ENCODE measurements around the gene TLCD2.
"Not testable (repeated sequence)": the region's sequence is repeated elsewhere in the genome, so short reads cannot be mapped to it uniquely, and the experiment has no call there.

Gene TLCD2

GRCh38 chr17:1686086-1686485 is 24.1 kb downstream of the TLCD2 start:
- no peak for DNase-seq (ENCODE audit: low read depth)

GRCh38 chr17:1684378-1685189 is 25.6 kb downstream of the TLCD2 start, which contains the start of gene PRPF8:
Gene PRPF8, minus strand, starts transcription at chr17:1684867. Its CDS starts 296 bp downstream, at chr17:1684571.
- peak; percentile 96 for DNase-seq (ENCODE audit: low read depth)

GRCh38 chr17:1683459-1683858 is 26.7 kb downstream of the TLCD2 start:
- no peak for DNase-seq (ENCODE audit: low read depth)

GRCh38 chr17:1676401-1676800 is 33.8 kb downstream of the TLCD2 start:
- no peak for DNase-seq (ENCODE audit: low read depth)

- no peak for DNase-seq (ENCODE audit: low read depth)
These were observed 37.0 kb downstream of the TLCD2 start for GRCh38 chr17:1673041-1673785.

- not testable (repeated sequence) for DNase-seq (ENCODE audit: low read depth)
These were observed 46.2 kb downstream of the TLCD2 start for GRCh38 chr17:1663934-1664333.

- DNase-seq (ENCODE audit: low read depth) = no peak
These were observed 49.1 kb downstream of the TLCD2 start for GRCh38 chr17:1661045-1661444.

- DNase-seq (ENCODE audit: low read depth) = no peak
These were observed 52.1 kb downstream of the TLCD2 start for GRCh38 chr17:1658100-1658499.

- no peak for DNase-seq (ENCODE audit: low read depth)
These were observed 56.4 kb downstream of the TLCD2 start for GRCh38 chr17:1653735-1654134.

GRCh38 chr17:1652794-1653193 is 57.4 kb downstream of the TLCD2 start:
- DNase-seq (ENCODE audit: low read depth) = not testable (repeated sequence)
